B cell (primary cell): ENCODE measurements around the gene LTBP3. TPM values are rescaled to one million over a fixed set of nuclear protein-coding genes. Genes with fewer than 3 reads are reported as not detected.
A peak's percentile ranks its signal among the peaks of the same experiment; 100 is the strongest.

Experiments
- ATAC-seq: fragments of 200-7000 bp; cut with Tn5 transposase; one replicate; pipeline ENCODE4 v1.10.0; 2021; ENCODE audit warnings: low read depth, mild to moderate bottlenecking, moderate number of reproducible peaks, moderate library complexity
- CTCF ChIA-PET: fragments of 350-600 bp; sonication (Branson Sonifier 250); formaldehyde crosslinking; loops from one replicate; lab custom pipeline; 2021; ENCODE audit warnings: antibody characterized with exemption, inconsistent platforms; lab: Charles Lee
- POLR2A ChIA-PET: fragments of 350-600 bp; sonication (Branson Sonifier 250); formaldehyde crosslinking; loops from one replicate; lab custom pipeline; 2021; ENCODE audit warnings: antibody characterized with exemption; lab: Charles Lee
- DNase-seq: peaks from one replicate; pipeline ENCODE4 v3.0.0; 2013
- H2AFZ ChIP-seq: 2 replicates; pipeline ENCODE4 v1.6.1; 2012; ENCODE audit warnings: mild to moderate bottlenecking, low read depth, low read length; ENCODE audit not compliant: insufficient read depth, poor library complexity, severe bottlenecking
- H3K27ac ChIP-seq, 2 donors: 1 replicate in 1 of 2; 2 replicates in 1 of 2; pipeline ENCODE4 v1.5.1; 2012 to 2013; ENCODE audit warnings: low read length in 2 of 2, mild to moderate bottlenecking in 2 of 2, moderate library complexity in 1 of 2
- H3K27me3 ChIP-seq, 4 experiments: fragments of 200-600 bp in 1 of 4; sonication (generic) in 1 of 4; replicated peaks in 1 of 4; 1 replicate in 2 of 4; 2 replicates in 2 of 4; pipeline versions ENCODE4 v1.6.1 to v1.7.0; 2013 to 2016; ENCODE audit warnings: low read length in 3 of 4, mild to moderate bottlenecking in 2 of 4, mixed read lengths in 1 of 4, moderate library complexity in 1 of 4; ENCODE audit not compliant: insufficient read depth in 4 of 4, control insufficient read depth in 3 of 4; ENCODE audit errors: control extremely low read depth in 1 of 4
- H3K36me3 ChIP-seq, 2 experiments: replicated peaks in 1 of 2; 1 replicate in 1 of 2; 2 replicates in 1 of 2; pipeline versions ENCODE4 v1.6.1 to v1.7.1; 2013; ENCODE audit warnings: low read length in 1 of 2; ENCODE audit not compliant: insufficient read depth in 2 of 2, control insufficient read depth in 1 of 2; ENCODE audit errors: control extremely low read depth in 1 of 2, extremely low read depth in 1 of 2
- H3K4me1 ChIP-seq, 2 donors: fragments of 200-600 bp in 1 of 2; sonication (generic) in 1 of 2; 1 replicate in 1 of 2; 2 replicates in 1 of 2; pipeline versions ENCODE4 v1.5.1 to v1.6.1; 2013 to 2017; ENCODE audit warnings: low read length in 2 of 2; ENCODE audit not compliant: control insufficient read depth in 2 of 2, insufficient read depth in 2 of 2
- H3K4me2 ChIP-seq: replicated peaks from 2 replicates; pipeline ENCODE3; 2012; ENCODE audit warnings: mild to moderate bottlenecking, low read depth, low read length; ENCODE audit not compliant: poor library complexity, severe bottlenecking
- H3K4me3 ChIP-seq, 5 experiments: fragments of 200-600 bp in 1 of 5; sonication (generic) in 1 of 5; 1 replicate in 3 of 5; 2 replicates in 2 of 5; pipeline versions ENCODE4 v1.5.1 to v1.7.0; 2011 to 2016; ENCODE audit warnings: low read length in 4 of 5, mild to moderate bottlenecking in 4 of 5, low read depth in 2 of 5, control low read depth in 1 of 5, moderate library complexity in 1 of 5; ENCODE audit not compliant: insufficient read depth in 1 of 5; ENCODE audit errors: control extremely low read depth in 1 of 5, extremely low read depth in 1 of 5
- H3K79me2 ChIP-seq: fragments of 200-600 bp; sonication (generic); one replicate; pipeline ENCODE4 v1.6.0; 2016; ENCODE audit warnings: low read length; ENCODE audit not compliant: control insufficient read depth, insufficient read depth
- H3K9ac ChIP-seq: fragments of 200-600 bp; sonication (generic); 2 replicates; pipeline ENCODE4 v1.6.1; 2017; ENCODE audit warnings: mild to moderate bottlenecking, low read length, moderate library complexity
- H3K9me3 ChIP-seq, 3 donors: one replicate each; pipeline versions ENCODE4 v1.6.1 to v1.7.1; 2013; ENCODE audit warnings: low read length in 2 of 3; ENCODE audit not compliant: control insufficient read depth in 2 of 3, insufficient read depth in 1 of 3; ENCODE audit errors: control extremely low read depth in 1 of 3
- H4K20me1 ChIP-seq: 2 replicates; pipeline ENCODE4 v1.6.0; 2012; ENCODE audit warnings: mild to moderate bottlenecking, low read length; ENCODE audit not compliant: insufficient read depth, control insufficient read depth, poor library complexity, severe bottlenecking
- H3K27ac Mint-ChIP-seq: one replicate; pipeline ENCODE4 v1.8.0; 2021; ENCODE audit warnings: mixed read lengths
- H3K27me3 Mint-ChIP-seq: one replicate; pipeline ENCODE4 v1.8.0; 2021; ENCODE audit warnings: mixed read lengths
- H3K4me1 Mint-ChIP-seq: one replicate; pipeline ENCODE4 v1.8.0; 2021; ENCODE audit warnings: mixed read lengths
- H3K4me3 Mint-ChIP-seq: one replicate; pipeline ENCODE4 v1.8.0; 2021; ENCODE audit warnings: mixed read lengths
- H3K9me3 Mint-ChIP-seq: one replicate; pipeline ENCODE4 v1.8.0; 2022; ENCODE audit warnings: mixed read lengths; ENCODE audit not compliant: insufficient read depth
- CTCF ChIP-seq: fragments of 200-600 bp; IDR thresholded peaks from one replicate; pipeline ENCODE4 v1.8.0; 2022; ENCODE audit warnings: antibody characterized with exemption, mild to moderate bottlenecking
- EZH2 ChIP-seq: IDR thresholded peaks from 2 replicates; pipeline ENCODE4 v1.6.1; 2012; ENCODE audit warnings: borderline replicate concordance, low read depth, mild to moderate bottlenecking, moderate library complexity, low read length; ENCODE audit not compliant: insufficient read depth, poor library complexity, severe bottlenecking
- WGBS: methylation state at CpG from one replicate; pipeline ENCODE4 v1.1.5; 2013; ENCODE audit warnings: missing lambda C conversion rate; ENCODE audit not compliant: insufficient coverage; 5-methylcytosine and 5-hydroxymethylcytosine counted together
- intact Hi-C: fragments of 100-400 bp; cut with micrococcal nuclease; formaldehyde crosslinking; loops from one replicate; pipeline ENCODE4 v1.10.0; 2022
- polyA plus RNA-seq: library from polyadenylated mRNA; depleted of rRNA; stranded (reverse); fragments of >200 nt; gene quantifications from 2 replicates; pipeline ENCODE4 v1.2.3, GENCODE V29; 2012
- total RNA-seq, 2 donors: library from RNA; stranded (reverse); fragments of 120-200 nt in 1 of 2; gene quantifications; 1 replicate in 1 of 2; 2 replicates in 1 of 2; pipeline versions ENCODE4 v1.2.3 to v1.2.4, GENCODE V29; 2013 to 2022

The LTBP3 gene
- total and polyA plus RNA-seq, 2 donors (not counting 1 experiment from before 2014, with no cell fraction given) = 65.1 to 69.0 TPM

GRCh38 chr11:65554057-65554818 lies 3.9 kb downstream of the LTBP3 start:
- no peak for ATAC-seq
- no peak for DNase-seq
- Histone ChIP-seq H3K79me2 (peaks cover 11% of the 10 kb centered on the region), H3K4me3 (no peak overlapping the region), H3K36me3 (no peaks in the 10 kb centered on the region), H2AFZ (no peak overlapping the region), H4K20me1 (no peaks in the 10 kb centered on the region), H3K27me3 (no peaks in the 10 kb centered on the region), H3K4me1 (peaks cover 29 to 55% of the 10 kb centered on the region in 2 donors), H3K9me3 (no peaks in the 10 kb centered on the region), H3K9ac (no peak overlapping the region), H3K27ac (no peak overlapping the region), H3K4me2 (peak overlapping the region; percentile 61)
- Mint-ChIP-seq H3K4me3 (peak overlapping the region; percentile 49), H3K9me3 (no peaks in the 10 kb centered on the region), H3K27me3 (no peaks in the 10 kb centered on the region), H3K27ac (no peak overlapping the region), H3K4me1 (peaks cover 52% of the 10 kb centered on the region)
- TF ChIP-seq CTCF = no peak
- POLR2A ChIA-PET = no interaction called here
- intact Hi-C loops = no loop called here
- CTCF ChIA-PET = interaction anchor here (1.2 to 4.1 kb wide), 3 partner anchors 8 to 13 kb away, joined by 4 to 108 read pairs (median 4); no protein-coding TSS in a partner anchor
- WGBS = 87% methylated on average over 24 of the region's 27 CpGs

- no peaks in the 10 kb centered on the region for H3K36me3 ChIP-seq
- Mint-ChIP-seq H3K4me1 (peaks cover 58% of the 10 kb centered on the region), H3K27me3 (no peaks in the 10 kb centered on the region), H3K9me3 (no peaks in the 10 kb centered on the region), H3K4me3 (peak overlapping the region; percentile 13), H3K27ac (no peak overlapping the region)
- DNase-seq (peak; percentile 68), ATAC-seq (peak; percentile 34)
- no peaks in the 10 kb centered on the region for H3K9me3 ChIP-seq
- peak overlapping the region; percentile 61 for H3K4me2 ChIP-seq
- ChIA-PET CTCF (interaction anchor here (0.5 to 4.1 kb wide), 7 partner anchors 8 to 279 kb away, joined by 3 to 108 read pairs (median 6); partner anchors contain the start of genes FAM89B and SCYL1), POLR2A (interaction anchor here (0.5 to 0.6 kb wide), 3 partner anchors 8 to 753 kb away, joined by 7 to 11 read pairs (median 8); no protein-coding TSS in a partner anchor)
- no peak overlapping the region for H3K27ac ChIP-seq
- no peak overlapping the region for H2AFZ ChIP-seq
- H3K4me1 ChIP-seq = peaks cover 30 to 55% of the 10 kb centered on the region in 2 donors
- H3K4me3 ChIP-seq = no peak overlapping the region
- TF ChIP-seq EZH2 = no peak
- no peak for TF ChIP-seq CTCF
- peaks cover 5% of the 10 kb centered on the region for H3K79me2 ChIP-seq
- intact Hi-C loops = no loop called here
- no peaks in the 10 kb centered on the region for H3K27me3 ChIP-seq
- WGBS = 57% methylated on average over 32 of the region's 37 CpGs
- no peaks in the 10 kb centered on the region for H4K20me1 ChIP-seq
- H3K9ac ChIP-seq = no peak overlapping the region
Observed at GRCh38 chr11:65553301-65554001, 4.7 kb downstream of the LTBP3 start.
